ENCODE results near the gene GBGT1.

Gene GBGT1

DNA sequence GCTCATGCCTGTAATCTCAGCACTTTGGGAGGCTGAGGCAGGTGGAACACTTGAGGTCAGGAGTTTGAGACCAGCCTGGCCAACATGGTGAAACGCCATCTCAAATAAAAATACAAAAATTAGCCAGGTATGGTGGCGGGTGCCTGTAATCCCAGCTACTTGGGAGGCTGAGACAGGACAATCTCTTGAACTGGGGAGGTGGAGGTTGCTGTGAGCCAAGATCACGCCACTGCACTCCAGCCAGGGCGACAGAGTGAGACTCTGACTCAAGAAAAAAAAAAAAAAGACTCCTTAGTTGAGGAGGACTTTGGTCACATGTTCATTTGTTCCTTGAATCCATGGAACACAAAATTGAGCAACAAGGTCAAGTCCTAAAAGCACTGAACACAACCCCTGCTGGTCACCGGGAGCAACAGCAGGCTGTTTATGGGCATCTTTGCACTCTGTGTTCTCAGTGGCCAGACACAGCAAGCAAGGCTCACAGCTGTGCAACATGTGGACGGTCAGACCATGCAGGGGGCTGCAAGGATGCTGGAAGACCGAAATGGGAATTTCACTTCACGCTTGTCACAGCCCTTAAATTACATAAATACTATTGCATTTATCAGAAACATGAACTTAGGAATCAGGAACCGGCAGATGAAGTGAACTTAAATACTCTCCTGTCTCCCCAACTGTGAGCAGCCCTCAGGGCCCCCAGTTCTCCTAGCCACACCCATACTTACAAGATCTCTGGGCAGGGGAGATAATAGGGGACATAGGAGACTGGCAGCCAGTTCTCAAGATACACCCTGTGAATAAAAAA, 2.8 kb downstream of the GBGT1 start:
- peak; percentile 57 to 71 for DNase-seq

DNA sequence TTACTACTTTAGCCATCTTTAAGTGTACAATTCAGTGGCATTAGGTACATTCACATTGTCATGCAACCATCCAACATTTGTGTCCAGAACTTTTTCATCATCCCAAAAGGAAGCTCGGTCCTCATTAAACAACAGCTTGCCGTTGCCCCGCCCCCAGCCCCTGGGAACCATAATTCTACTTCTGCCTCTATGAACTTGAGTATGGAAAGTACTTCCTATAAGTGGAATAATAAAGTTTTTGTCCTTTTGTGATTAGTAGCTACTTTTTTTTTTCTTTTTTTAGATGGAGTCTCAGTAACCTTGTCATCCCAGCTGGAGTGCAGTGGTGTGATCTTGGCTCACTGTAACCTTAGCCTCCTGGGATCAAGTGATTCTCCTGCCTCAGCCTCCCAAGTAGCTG, 5.0 kb downstream of the GBGT1 start:
- DNase-seq: no peak

DNA sequence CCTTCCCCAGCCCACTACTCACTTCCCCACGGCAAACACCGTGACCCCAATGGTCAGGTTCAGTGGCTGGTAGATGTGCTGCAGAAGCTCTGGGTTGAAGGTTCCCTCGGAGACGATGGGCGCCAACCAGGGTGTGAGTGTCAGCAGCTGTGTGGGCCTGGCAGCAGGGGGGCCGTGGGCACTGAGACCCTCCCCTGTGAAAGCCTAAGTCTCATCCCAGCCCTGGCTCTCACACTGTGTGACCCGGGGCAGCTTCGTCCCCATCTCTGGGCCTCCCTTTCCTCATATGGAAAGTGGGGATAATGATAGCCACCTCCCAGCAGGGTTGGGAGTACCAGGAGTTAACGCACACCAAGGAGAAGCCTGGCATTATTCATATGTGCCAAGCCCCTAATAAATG, 8.6 kb downstream of the GBGT1 start:
- DNase-seq: no peak

DNA sequence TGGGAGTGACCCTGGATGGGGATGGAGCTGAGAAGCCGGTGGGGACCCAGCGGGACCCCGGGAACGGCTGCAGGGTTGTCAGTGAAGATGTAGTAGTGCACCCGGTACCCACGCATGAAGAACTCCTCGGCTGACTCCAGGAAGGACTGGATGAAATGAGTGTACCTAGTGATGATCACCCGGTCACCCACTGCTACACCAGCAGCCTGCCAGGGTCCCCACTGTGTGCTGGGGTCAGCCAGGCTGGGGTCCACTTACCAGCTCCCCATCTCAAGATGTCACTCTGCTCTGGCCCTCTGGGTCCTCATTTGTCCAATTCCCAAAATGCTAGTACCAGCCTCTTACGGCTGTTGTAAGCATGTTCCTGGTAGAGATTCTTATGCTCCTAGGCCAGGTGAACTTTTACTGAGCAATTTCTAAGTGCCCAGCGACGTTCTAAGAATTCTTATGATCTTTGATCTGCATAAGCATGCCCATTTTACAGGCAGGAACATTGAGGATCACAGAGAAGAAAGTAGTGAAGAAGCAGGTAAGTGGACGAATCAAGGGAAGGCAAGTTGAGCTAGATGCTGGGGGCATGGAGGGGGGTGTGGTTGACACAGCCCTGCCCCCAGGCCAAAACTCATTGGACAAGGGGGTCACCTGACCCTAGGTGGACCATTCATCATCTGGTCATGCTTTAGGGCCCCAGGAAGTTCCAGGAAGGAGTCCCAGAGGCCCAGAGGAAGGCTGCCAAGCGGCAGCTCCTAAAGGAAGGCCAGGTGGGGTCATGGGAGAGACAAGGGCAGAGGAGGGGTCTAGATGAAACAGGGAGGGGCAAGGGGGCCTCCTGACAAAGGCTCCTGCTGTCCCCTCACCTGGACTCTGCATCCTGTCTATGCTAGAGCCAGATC, 9.4 kb downstream of the GBGT1 start:
- DNase-seq: no peak

DNA sequence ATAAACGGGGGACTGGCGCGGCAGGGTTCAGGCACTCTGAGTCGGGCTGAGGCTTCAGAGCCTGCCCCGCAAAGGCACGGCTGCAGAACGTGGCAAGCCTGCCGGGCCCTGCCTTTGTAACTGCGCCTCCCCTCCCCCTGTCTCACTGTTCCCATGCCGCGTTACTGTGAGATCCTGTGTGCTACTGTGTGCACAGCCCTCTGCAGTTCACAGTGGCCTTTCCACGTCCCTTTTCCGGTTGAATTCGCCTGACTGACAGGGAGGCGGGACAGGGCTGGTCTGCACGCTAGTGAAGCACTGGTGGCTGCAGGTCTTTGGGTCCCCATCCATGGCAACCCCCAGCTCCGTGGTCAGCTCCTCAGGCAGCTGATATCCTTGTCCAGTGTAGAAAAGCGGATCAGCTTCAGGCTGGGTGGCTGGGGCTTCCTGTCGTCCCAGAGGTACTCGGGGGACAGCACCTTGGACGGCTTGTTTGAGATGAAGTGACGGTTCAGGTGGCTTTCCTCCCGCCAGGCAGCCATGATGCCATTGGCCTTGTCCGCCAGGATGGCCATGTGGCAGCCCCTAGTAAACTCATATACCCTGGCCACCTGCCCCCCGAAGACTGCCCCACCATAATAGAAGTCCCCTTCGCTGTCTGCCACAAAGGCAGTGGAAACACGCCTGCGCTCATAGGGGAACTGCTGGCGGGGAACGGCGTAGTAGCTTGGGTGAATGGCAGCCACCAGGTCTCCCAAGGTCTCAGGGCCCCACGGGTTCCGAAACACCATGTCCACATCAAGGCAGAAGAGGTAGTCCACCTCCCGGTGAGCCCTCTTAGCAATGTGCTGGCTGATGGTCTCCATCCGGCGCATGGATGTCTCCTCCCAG, 10.3 kb downstream of the GBGT1 start:
- DNase-seq: no peak

DNA sequence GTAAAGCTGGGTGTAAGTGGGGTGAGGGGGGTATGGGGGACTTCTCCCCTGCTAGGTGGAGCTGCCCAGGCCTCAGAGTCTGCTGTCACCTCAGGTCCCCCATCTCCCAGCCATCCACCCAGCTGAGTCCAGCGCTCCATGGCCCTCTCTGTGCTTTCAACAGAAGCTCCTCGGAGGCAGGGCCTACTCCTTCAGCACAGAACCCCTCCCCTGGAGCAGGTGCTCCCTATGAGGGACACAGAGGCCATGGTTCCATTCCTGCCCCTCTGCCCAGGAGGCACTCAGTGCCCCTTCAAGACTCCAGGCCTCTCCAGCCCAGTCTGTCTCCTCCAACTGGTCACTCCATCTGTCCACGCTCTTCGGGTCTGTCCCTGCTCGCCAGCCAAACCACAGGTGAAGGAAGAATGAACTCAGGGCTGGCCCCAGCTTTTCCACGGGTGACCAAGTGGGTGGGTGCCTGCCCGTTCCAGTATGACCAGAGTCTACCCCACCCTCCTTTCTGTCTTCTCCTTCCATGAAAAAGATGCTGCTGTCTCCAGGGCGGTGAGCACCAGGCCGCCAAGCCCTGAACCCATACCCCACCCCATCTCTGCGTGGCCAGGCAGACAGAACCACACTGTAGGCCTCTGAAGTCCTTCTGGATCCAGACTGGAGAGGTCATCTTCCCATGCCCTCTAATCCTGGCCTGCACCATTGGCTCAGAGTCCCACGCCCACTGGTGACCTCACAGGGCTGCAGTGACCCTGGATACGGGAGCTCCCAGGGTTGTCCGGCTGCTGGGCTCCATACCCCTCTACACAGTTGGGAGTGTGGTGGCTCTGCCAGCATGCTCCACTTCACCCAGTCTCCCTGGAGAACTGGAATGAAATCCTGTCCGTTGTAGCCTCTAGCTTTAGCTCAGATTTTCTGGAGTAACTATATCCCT, 11.9 kb downstream of the GBGT1 start:
- no peak for DNase-seq

DNA sequence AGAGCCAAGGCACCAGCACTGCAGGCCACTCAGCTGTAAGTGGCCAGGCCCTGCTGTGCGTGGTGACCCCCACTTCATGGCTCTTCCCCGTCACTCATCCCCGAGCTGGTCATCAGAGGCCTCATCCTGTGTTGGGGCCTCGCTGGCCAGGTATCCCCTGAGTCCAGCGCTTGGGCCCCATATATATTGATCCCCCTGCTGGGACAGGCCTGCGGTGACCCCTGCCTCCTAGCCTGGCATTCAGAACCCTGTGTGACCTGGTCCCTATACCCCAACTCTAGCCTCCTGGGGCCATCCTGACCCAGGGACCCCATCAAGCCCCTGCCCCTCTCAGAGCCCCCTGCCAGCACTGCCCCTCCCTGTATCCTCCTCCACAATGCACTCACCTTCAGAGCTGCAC, 12.7 kb downstream of the GBGT1 start:
- DNase-seq: no peak

DNA sequence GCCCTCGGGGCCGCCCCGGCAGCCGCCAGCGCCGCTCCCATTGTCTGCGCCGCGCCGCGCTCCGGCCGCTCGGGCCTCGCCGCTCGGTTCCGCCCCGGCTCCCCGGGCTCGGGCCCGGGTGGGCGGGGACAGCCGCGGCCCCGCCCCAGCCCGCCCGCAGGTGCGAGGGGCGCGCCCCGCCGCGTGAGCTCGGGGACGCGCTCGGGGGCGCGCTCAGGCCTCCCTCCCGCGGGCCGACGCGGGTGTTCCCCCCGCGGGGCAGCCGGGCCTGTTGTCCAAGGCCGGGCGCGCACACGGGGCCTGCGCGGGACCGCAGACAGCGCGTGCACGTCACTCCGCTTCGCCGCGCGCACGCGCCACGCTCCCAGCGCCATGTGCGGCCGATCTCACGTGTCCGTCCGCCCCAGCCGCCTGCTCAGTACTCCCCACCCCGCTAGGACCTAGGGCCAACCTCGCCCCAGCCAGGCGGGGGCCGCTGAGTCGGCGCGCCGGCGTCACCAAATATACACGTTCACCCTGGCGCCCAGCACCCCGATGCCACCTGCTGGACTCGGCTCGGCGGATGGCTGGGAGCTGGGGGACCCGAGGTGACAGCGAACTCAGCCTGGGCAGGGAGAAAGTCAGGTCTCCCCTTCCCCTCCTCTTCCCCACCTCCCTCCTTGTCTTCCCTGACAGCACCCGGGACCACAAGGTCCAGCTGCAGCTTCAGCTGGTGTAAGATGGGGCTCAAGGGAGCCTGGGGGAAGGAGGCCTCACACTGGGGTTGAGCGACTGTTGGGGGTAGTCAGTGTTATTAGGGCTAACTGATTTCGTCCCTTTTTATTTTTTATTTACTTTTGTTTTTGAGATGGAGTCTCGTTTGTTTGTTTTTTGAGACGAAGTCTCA, 14.3 kb downstream of the GBGT1 start:
- DNase-seq: peak; percentile 78 to 91

DNA sequence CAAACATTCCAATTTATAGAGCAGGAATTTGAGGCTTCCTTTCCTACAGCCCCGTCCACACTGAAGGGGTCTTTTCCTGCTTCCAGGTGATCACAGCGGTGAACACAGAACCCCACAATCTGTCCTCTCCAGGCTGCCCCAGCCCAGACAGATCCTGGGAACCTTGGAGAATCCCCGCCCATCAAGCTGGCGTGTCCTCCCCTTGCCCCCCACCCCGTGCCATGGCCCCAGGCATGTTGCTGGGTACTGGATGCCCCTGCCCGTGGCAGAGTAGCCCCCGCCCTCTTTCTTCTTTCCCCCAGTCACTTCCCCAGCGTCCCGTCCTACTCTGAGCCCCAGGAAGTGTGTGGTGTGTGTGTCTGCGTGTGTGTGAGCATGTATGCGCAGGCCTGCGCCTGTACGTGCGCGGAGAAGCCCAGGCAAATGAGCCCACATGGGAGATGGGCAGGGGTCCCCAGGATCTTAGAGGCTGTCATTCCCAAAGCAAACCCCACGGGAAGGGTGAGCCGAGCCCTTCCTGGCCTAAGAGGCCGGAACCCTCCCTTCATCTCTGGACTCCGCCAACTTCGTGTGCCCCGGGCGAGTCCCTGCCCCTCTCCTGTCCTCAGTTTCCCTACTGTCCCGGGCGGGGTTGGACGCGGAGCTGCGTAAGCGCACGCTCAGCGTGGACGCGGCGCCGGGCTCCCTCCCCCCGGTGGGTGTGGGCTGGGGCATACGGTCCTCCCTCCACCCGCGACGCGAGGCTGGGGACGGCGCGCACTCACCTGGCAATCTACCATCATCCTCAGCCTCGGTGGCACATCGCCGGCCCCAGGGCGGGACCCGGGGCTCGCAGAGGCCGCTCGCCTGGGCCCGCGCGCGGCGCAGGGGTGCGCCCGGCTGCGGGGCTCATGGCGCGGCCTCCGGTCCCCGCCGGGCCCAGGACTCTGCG, 15.2 kb downstream of the GBGT1 start:
- DNase-seq: no peak

DNA sequence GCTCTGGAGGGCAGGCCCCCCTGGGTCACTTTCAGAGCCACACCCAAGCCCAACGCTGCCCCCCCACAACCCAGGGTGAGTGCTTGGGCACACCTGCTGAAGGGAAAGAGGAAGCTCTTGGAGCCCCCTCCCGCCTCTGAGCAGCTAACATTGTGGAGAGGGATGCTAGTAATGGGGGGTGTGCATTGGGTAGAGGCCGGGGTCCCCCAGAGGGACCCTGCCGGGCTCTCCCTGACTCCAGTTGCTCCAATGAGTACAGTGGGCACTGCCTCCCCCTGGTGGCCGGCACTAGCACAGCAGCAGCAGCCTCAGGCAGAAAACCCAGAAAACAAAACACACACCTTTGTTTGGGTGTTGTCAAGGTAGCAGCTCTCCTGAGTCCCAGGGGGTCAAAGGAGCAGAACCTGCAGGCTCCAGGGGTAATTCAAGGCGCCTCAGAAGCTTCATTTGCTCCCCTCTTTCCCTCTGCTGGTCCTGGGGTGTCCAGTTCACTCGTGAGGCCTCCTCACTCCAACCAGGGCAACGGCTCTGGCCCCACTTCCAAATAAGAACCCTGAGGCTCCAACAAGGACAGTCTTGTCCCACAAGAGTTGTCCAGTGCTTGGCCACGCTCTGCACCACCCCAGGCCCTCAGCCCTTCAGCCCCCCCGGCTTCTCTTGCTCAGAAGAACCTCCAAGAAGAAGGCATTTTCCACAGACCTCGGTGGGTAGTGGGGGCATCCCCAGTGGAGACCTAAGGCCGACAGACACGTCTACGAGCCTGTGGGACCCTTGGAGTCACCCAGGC, 16.1 kb downstream of the GBGT1 start:
- peak; percentile 36 to 82 for DNase-seq

DNA sequence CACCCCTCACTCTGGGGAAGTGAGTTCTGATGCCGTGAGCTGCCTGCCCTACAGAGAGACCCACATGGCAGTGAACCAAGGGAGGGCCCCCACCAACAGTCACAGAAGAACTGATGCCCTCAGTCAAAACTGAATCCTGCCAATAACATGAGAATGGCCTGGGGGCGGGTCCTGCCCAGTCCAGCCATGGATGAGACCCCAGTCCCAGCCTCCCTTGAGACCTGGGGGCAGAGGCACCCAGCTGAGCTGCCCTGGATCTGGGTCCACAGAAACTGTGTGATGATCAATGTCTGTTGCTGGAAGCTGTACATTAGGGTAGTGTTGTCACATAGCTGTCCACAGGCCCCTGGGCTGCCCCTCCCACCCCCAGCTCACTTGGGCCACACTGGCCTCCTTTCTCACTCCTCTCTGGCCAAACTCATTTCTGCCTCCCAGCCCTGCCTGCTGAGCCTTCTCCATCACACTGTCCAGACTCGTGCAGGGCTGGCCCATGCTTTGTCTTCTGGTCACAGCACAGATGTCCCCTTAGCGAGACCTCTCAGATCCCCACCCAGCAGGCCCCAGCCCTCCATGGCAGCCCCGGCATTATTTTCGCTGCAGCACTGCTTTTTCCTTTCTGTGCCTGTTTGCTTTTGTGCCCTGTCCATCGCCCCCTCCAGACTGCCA, 16.8 kb downstream of the GBGT1 start:
- DNase-seq: no peak

DNA sequence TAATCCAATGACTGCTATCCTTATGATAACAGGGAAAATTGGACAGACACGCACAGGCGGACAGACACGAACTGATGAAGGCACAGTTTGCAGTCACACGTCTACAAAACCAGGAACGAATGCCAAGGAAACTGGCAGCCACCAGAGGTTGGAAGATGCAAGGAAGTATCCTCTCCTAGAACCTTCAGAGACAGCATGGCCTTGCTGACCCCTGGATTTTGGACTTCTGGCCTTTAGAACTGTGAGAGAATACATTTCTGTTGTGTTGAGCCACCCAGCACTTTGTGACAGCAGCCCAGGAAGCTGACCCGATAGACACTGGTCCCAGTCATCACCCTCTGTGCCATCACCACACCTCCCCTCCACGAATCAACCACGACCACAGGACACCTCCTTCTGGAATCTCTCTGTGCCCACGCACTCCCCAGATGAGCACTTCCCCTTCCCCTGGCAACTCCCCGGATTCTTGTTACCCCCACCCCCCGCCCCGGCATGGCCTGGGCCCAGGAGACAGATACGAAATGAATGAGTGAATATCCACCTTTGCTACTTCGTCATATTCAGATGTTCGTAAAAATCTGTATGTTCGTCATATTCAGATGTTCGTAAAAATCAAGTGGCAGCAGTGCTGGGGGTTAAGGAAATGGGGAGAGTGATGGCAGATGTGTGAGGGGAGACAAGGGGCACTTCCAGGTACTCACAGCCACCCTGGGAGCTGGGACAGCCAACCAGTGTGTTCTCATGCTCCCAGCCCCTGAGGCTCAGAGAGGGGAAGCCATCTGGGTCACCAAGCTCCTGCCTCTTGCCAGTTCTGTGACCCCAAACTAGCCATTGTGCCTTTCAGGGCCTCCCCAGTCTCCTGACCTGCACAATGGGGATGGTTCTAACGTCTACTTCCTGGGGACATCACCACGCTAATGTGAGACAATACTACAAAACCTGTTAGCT, 18.5 kb downstream of the GBGT1 start:
- no peak for DNase-seq

DNA sequence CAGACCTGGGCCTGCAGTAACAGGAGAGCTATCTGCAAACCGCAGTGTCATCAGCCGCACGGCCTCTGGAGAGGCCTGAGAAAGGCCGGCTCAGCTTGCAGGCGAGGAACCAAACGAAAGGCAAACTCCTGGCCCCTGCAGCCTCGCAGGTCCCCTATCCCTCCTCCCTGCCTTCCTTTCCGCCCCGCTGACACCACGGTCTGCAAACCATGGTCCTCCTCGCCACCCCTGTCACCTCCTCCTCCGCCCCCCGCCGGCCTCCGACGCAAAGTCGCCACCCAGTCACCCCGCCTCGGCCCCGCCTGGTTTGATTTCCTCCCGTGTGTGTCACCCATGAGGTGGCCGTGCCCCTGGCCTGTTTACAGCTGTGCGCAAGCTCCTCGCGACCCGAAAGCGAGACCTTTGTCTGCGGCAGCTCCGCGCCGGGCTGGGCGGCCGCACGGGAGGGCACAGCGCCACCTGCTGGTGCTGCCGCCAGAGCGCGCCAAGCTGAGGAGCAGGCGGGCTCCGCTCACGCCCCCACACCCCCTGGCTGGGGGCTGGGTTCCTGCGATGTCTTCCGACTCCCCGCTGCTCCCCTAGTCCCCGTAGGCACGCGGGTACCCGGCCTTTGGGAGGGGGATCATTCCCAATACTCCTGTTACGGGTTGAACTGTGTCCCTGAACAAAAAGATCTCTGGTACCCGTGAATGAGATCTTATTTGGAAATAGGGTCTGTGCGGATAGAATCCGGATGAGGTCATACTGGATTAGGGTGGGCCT, 19.4 kb downstream of the GBGT1 start:
- DNase-seq: peak; percentile 70 to 72

DNA sequence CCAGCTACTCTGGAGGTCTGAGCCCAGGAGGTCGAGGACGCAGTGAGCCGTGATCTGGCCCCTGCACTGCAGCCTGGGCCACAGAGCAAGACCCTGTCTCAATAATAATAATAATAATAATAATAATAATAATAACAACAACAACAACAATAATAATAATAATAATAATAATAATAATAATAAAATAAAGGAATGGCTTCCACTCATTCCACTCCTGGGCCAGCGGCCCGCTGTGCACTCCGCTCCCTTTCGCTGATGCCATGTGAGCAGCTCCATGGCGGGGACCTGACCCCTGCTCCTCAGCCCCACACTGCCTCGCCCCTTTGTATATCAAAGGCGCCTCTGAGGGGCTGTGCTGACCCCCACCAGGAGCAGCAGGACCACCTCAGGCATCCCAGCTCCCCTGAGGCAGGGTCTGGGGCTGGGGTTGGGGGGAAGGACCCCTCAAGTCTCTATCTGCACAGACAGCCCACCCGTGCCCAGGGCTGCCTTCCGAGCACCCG, 20.0 kb downstream of the GBGT1 start:
- DNase-seq: no peak

DNA sequence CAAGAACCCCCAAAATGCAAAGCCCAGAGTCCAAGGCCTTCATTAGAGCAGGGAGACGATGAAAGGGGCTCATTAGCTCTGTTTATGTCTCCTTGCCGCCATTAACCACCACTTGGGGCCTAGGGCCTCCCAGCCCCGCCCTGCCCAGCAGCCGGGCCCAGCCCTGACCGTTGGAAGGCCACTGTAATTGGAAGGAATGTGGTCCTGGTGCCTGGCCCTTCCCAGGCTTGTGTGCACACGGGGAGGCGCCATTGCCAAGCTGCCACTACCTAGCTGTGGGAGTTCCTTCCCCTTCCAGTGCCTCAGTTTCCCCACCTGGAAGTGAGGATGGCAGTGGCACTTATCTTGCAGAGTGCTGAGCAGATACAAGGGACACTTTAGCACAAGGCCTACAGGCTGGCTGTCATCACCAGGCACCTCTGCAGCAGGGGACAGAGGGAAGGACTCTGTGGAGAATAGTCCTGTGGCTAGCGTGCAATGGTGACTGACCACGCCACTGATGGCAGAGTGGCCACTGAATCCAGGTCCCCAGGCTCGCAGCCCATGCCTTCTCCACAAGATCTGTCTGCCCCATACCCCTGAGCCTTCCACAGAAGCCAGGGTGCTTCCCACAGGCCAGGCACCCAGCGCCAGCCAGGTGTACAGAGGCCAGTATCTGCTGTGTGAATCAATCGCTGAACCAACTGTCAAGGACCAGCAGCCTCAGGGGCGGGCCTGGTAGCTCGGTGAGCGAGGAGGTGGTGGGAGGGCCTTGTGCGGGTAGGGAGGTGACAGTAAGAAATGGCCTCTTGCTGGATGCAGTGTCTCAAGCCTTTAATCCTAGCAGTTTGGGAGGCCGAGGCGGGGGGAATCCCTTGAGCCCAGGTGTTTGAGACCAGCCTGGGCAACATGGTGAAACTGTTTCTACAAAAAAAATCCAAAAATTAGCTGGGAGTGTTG, 20.8 kb downstream of the GBGT1 start:
- no peak for DNase-seq
